NCI-H2081 treated with DMSO at 0.1 percent for 48 hours (cell line): Measurements from ENCODE around the gene BMP8A.
"Not testable (repeated sequence)": the region's sequence is repeated elsewhere in the genome, so short reads cannot be mapped to it uniquely, and the experiment has no call there.

ENCODE experiments used
- DNase-seq: peaks from one replicate; lab custom pipeline; 2025; lab: John Stamatoyannopoulos, UW

The BMP8A gene

DNA sequence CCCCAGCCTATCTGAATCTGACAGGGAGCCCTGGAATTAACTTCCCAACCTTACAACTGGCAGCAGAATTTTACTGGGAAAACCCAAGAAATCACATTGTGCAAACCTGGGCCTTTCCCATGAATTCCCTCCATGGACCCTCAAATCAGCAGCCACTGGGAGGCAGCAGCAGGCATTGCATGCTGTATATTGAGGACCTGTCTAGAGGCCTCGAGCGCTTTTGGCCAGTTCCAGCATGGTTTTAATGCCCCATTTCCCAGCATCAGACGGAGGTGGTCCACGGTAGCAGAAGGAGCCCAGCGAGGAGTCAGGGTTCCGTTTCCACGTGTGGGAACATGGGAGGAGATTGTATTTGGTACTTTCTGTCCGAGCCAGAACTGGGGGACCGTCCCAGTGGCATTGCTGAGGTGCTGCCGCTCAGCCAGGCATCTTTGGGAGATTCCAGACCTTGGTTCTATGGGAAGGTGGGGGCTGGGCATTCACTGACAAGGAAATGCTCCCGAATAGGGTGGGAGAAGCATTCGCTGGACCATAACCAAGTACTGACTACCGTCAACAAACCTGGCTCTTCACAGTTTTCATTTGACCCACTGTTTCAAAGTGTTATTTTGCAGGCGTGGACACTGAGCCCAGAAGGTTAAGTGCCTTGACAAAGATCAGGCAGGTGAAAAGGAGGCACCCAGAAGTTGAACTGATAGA is 15.9 kb downstream of the BMP8A start:
- DNase-seq: no peak

DNA sequence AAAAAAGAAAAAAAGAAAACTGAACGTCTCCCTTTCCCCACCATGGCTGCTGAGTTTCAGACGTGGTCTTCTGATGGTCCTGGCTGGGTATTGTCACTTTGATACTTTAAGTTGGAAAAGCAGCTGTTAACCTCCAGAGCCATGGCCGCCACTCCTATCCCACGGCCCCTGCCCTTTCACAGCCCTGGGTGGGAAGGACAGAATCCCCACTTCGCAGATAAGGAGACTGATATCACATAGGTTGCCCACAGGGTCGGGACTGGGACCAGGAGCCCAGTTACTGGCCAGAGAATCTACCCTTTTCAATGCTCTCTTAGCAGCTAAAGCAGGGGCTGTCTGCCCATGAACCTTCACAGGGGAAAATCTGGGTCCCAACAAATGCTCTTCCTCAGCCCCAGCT is 16.8 kb downstream of the BMP8A start:
- DNase-seq: no peak

DNA sequence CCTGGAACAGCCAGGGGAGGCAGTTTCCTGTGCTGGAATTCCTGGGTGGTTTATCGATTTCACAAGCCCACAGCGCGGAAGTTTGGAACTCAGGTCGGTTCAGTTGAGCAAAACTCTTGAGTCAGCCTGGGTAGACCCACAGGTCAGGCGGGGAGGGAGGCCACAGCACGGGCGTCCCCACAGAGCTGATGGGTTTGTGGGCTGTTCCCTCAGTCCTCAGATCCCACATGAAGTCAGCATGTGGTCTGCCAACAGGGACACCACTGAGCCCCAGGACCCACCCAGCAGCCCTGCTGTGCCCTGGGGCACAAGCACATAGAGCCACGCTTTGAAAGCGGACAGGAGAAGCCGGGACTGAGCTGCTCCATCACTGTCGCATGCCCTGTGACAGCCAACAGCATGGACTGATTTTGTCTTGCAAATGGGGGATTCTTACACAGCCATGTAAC is 17.4 kb downstream of the BMP8A start:
- no peak for DNase-seq

DNA sequence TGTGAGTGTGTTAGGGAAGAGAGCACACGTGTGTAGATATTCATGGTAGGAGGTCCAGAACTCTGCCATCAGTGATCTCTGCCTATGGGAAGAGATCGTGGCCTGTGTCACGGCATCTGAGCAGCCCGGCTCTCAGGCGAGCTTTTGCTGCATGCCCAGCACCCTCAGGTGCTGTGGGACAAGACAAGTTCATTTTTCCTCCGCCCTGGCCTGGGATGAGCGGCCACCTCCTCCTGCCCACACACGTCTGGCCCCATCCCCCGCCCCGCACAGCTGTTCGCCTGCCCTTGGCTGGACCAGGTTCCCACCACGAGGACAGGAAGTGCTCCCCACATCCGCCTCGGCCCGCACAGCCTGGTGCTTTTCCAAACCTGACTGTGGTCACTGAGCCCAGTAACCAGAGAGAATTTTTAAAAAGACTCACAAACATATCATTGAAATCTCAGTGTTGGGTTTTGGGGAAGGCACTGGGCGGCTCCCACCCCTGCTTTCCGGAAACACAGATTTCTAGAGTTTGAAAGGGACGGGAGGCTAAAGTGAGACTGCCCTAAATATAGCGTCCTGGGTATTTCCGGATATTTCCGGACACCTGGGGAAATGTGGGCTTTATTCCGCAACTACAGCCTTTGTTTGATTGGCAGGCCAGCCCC is 18.0 kb downstream of the BMP8A start:
- no peak for DNase-seq

DNA sequence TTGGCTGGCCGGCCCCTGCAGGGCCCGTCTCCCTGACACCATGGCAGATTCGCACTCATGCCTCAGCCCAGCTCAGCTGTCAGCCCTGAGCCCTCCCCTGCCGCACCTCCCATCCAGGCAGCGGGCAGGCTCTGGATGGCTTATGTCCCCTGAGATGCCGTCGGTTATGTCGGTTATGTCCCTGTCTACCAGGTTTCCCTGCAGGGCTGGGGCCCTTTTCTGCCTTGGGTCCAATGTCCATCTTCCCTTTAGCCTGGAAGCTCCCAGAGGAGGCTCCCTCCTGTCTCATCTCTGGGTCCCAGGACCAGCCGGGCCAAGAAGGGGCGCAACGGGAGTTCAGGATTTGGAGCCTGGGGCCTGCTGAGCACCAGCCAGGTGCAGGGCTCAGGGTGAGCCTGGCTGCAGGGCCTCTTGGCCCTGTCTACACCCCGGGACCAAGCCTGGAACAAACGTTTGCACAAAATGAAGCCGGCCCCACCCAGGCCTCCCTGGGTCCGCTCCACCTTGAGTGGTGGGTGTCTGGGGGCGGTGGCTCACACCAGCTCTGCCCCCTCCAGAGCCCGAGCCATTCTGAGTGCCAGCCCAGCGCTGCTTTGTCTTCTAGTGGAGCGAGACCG is 19.2 kb downstream of the BMP8A start:
- not testable (repeated sequence) for DNase-seq

DNA sequence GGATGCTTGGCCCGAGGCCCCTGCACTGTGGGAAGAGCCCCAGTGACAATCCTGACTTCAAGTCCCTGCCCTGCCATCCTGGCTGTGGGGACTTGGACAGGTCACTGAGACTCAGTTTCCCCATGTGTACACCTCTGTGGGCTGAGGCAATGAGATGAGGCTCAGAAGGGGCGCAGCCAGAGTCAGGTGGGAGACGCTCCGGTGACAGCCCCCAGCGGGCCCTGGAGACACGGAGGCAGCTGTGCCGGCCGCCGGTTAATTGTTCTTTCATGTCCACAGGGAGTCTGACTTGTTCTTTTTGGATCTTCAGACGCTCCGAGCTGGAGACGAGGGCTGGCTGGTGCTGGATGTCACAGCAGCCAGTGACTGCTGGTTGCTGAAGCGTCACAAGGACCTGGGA is 20.0 kb downstream of the BMP8A start:
- DNase-seq: not testable (repeated sequence)

DNA sequence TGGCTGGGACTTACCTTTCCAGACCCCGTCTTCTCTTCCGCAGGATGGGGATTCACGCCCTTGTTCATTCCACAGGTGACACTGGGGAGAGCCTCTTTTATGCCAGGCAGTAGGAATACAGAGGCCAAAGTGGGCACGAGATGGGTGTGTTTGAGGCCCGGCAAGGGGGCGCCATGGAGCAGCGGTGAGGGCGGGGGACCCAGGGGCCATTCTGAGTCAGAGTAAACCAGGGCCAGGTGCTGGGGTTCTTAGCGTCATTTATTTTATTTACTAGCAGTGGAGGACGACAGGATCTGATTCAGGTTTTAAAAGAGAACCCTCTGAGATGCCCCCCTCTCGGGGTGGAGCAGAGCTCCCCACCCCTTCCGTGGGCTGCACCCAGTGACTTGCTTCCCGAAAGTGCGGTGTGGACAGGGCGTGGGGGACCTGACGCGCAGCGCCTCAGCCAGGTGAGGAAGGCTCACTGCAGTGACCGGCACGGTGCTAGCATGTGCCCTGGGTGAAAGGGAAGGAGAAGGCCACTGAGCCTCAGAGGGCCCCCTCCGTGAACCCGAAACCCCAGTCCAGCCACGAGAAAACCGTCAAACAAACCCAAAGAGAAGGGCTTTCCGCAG is 20.9 kb downstream of the BMP8A start:
- not testable (repeated sequence) for DNase-seq

DNA sequence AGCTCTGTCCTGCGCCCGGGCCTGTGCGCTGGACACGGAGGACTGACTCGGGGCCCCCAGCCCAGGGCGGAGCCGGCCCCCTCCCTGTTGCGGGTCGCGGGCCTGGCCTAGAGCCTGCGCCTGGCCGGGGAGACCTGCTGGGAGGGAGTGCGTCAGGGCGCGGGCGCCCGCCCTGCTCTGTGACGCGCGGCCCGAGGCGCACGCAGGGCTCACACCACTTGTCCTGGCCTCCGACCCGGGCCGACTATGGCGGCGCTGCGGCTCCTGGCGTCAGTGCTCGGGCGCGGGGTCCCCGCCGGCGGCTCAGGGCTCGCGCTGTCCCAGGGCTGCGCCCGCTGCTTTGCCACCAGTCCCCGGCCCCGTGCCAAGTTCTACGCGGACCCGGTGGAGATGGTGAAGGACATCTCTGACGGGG is 23.3 kb downstream of the BMP8A start:
- DNase-seq: not testable (repeated sequence)

DNA sequence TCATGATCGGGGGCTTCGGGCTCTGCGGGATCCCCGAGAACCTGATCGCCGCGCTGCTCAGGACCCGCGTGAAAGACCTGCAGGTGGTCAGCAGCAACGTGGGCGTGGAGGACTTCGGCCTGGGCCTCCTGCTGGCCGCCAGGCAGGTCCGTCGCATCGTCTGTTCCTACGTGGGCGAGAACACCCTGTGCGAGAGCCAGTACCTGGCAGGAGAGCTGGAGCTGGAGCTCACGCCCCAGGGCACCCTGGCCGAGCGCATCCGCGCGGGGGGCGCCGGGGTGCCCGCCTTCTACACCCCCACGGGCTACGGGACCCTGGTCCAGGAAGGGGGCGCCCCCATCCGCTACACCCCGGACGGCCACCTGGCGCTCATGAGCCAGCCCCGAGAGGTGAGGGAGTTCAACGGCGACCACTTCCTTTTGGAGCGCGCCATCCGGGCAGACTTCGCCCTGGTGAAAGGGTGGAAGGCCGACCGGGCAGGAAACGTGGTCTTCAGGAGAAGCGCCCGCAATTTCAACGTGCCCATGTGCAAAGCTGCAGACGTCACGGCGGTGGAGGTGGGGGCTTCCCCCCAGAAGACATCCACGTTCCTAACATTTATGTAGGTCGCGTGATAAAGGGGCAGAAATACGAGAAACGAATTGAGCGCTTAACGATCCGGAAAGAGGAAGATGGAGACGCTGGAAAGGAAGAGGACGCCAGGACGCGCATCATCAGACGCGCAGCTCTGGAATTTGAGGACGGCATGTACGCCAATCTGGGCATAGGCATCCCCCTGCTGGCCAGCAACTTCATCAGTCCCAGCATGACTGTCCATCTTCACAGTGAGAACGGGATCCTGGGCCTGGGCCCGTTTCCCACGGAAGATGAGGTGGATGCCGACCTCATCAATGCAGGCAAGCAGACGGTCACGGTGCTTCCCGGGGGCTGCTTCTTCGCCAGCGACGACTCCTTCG is 24.0 kb downstream of the BMP8A start:
- DNase-seq: not testable (repeated sequence)

DNA sequence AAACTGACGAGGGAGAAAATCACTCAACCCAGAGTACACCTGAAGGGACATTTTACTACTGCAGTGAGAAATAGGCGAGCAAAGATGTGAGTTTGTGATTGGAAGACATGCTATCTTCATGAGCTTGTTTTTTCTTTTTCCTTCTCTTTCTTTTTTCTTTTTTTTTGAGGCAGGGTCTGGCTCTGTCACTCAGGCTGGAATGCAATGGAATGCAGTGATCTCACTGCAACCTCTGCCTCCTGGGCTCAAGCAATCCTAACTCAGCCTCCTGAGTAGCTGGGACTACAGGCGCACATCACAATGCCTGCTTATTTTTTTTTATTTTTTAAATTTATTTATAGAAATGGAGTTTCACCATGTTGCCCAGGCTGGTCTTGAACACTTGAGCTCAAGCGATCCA is 25.4 kb downstream of the BMP8A start:
- not testable (repeated sequence) for DNase-seq

DNA sequence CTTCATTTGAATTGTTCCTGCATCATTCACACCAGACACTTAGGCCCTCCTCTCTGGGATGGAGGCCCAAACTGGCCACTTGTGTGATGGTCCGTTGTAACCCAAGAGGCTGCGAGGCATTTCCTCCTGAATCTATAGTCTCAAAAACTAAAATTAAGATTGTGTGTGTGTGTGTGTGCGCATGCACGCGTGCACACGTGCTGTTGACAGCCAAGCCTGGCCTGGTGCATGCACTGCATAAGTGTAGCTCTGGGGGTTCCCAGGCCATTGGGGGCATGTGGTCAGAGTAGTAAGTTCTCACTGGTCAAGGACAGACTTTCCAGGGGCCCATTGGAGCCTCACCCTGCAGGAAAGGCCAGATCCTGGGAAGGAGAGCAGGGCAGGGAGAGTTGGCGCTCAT is 26.5 kb downstream of the BMP8A start:
- DNase-seq: not testable (repeated sequence)

DNA sequence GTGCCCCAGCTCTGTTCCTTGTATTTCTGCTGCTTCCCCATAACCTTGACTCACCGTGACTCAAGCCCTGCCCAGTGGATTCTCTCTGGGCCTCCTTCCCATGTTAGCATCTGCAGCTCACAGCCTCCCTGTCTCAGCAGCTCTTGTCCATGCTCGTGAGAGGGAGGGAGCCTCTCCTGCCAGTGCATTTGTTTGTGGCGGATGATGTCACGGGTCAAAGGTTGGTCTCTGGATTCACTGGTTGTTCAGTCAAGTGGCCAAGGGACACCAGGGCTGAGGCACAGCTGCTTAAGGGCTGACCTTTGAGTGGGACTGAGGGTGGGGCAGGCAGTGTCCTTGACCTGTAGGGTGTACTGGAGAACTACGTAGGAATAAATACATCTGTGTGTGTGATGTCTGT is 27.9 kb downstream of the BMP8A start:
- DNase-seq: not testable (repeated sequence)

DNA sequence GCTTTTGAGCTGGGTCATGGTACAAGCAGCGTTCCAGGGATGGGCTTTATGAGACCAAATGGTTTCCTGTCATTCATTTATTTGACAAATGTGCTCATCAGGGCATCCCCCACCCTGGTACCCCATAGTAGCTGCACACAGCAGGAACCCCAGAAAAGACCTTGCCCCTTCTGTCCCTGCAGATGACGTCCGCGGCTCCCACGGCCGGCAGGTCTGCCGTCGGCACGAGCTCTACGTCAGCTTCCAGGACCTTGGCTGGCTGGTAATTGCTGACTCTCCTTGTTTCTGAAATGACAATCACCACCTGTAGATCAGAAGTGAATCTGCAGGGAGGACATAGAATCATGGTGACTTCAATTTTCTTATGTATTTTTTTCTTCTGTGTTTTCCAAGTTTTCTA is 30.8 kb downstream of the BMP8A start:
- DNase-seq: not testable (repeated sequence)

DNA sequence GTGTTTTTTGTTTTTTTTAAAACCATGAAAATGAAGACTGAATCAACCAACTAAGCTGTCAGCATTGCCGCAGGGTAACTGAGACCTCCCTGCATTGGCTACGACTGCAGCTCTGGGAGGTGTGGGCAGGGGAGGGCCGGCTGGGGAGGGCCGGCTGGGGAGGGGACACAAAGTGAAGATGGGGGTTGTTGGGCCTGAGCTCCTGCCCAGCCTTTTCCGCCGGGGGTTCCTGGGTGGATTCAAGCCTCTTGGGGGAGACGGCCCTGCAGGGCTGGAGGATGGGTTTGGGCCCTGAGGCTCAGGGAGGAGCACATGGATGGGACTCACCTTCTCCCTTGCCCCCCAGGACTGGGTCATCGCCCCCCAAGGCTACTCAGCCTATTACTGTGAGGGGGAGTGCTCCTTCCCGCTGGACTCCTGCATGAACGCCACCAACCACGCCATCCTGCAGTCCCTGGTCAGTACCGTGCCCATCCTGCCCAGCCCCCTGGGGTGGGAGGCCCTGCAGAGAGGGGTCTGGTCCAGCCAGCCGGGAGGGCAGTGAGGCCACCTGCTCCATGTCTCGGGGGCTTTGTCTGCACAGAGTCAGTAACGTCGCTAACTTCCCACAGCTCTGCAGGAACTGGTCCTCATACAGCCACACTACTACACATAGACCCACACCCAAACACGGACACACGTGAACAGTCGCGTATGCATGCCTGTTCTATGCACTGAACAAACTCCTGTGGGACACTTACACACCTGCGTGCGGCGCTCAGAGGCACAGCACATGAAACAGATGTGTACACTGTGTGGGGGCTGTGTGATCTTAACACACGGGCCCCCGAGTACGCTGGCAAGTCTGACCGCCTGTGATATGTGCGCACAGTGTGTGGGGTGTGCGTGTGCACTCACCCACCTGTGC is 31.5 kb downstream of the BMP8A start:
- DNase-seq: no peak

DNA sequence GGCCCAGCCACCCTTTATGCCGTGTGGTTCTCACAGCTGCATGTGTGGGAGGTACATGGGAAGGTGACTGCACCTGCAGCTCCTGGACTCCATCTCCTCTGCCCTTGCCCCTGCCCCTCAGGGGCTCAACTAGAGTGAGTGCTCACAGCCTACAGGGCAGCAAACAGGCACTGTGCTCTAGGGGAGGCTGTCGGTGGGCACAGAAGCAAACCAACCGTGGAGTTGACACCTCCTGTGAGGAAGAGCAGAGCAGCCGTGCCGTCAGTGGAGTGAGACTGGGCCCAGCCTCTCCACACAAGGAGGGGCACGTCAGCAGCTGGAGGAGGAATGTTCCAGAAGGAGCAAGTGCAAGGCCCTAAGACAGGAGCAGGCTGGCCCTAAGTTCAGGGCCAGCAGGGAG is 32.7 kb downstream of the BMP8A start:
- no peak for DNase-seq

DNA sequence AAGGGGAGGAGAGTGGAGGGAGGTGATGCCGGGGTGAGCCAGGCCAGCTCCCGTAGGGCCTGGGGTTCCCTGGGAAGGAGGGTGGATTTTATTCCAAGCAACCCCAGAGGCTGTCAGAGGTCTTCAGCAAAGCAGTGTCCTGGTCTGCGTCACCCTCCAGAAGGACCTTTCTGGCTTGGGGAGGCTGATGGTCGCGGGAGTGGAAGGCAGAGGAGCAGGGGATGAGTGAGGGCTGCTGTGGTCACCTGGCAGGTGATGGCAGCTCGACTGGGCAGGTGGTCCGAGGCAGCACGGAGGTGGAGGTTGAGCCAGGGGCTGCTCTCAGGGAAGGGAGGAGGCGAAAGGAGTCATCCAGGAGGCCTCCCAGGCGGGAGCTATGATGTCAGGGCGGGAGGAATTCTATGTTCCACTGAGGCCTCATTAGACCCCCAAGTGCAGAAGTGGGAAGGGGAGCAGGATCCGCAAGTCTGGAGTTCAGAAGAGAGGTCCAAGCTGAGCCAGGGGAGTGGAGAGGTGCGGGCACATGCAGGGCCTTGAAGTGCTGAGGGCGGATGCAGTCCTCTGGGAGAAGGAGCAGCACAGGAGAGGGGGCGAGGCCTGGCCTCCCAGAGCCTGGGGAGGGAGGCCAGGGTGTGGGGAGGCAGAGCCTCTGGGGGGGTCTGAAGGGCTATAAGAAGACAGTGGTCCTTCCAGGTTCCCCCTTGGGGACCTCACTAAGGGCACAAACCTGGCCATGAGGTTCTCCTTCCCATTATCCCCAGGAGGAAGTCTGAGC is 33.3 kb downstream of the BMP8A start:
- no peak for DNase-seq

DNA sequence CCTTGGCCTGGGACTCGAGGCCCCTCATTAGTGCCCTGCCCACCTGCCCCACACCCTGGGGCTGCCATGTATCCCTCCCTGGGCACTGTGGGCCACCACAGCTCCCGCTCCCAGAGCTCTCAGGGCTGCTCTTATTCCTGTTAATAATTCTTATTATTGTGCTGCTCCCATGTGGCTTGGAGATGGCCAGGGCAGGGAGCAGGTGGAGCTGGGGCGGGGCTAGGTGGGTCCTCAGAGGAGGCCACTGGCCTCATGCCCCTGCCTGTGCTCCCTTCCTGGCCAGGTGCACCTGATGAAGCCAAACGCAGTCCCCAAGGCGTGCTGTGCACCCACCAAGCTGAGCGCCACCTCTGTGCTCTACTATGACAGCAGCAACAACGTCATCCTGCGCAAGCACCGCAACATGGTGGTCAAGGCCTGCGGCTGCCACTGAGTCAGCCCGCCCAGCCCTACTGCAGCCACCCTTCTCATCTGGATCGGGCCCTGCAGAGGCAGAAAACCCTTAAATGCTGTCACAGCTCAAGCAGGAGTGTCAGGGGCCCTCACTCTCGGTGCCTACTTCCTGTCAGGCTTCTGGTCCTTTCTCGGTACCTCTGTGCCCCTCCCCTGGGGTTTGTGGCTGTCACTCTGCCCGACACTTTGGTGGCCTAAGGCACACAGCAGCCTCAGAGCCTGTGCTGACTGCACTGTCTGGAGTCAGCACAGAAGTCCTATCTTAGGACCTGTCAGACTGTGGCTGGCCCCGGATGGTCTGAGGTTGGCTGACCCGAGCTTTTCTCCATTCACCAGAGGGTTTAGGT is 34.1 kb downstream of the BMP8A start:
- no peak for DNase-seq

DNA sequence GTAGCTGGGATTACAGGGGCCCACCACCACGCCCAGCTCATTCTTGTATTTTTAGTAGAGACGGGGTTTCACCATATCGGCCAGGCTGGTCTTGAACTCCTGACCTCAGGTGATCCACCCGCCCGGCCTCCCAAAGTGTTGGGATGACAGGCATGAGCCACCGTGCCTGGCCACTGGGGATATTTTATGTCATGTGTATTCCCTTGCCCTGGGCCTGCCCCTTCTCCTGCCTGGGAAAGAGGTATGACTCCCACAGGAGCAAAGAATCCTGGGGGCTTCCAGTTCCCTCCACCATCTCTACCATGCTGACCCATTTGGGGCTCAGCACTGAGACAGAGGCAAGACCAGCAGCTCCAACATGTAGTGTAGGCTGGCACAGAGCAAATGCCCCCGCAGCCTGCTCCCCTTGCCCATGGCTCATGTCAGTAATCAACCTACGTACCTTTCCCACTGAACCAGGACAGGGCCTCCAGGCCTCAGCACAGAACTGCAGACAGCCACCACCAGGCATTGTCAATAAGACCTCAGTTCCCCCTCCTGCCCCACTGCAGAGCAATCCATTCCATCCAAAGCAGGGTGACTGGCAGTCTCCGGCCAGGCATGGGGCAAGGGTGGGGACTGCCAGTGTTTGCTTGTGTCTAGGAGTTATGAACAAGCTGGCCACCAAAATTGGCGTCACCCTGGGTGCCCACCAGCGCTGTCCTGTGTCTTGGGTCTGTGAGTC is 35.2 kb downstream of the BMP8A start:
- no peak for DNase-seq
